PC-9 (cell line): ENCODE data around the gene MAN1C1. TPM values are rescaled to one million over a fixed set of nuclear protein-coding genes. Genes with fewer than 3 reads are reported as not detected.

Experiments used
- BruUV-seq: library from RNA; stranded (reverse); fragments of 400-500 nt; replicated peaks from 2 replicates; lab custom pipeline; 2021; lab: Mats Ljungman, UMichigan
- CTCF ChIA-PET: fragments of 300-600 bp; sonication (Branson Sonifier 250); formaldehyde crosslinking; loops from one replicate; lab custom pipeline; 2022; ENCODE audit warnings: antibody characterized with exemption; lab: Charles Lee
- POLR2A ChIA-PET: fragments of 300-600 bp; sonication (Branson Sonifier 250); formaldehyde crosslinking; loops from one replicate; lab custom pipeline; 2022; ENCODE audit warnings: antibody characterized with exemption; ENCODE audit not compliant: unreplicated experiment; lab: Charles Lee
- DNase-seq, 2 experiments: peaks; one replicate each; pipeline versions ENCODE4 v3.0.0 to v3.0.0-alpha.2; 2015 to 2022; ENCODE audit warnings: mixed read lengths in 1 of 2
- H2AFZ ChIP-seq: fragments of 200-600 bp; sonication (generic); 2 replicates; pipeline ENCODE4 v1.8.1; 2017; ENCODE audit warnings: antibody characterized with exemption
- H3F3A ChIP-seq: fragments of 200-600 bp; sonication (generic); 2 replicates; pipeline ENCODE4 v1.8.1; 2017; ENCODE audit warnings: antibody characterized with exemption, mild to moderate bottlenecking, low read depth; ENCODE audit not compliant: insufficient read depth
- H3K27ac ChIP-seq: fragments of 200-600 bp; sonication (generic); 2 replicates; pipeline ENCODE4 v1.6.1; 2016; ENCODE audit warnings: mixed run types
- H3K27me3 ChIP-seq: fragments of 200-600 bp; sonication (generic); 2 replicates; pipeline ENCODE4 v1.6.1; 2016; ENCODE audit warnings: low read depth, mixed run types; ENCODE audit not compliant: insufficient read depth
- H3K36me3 ChIP-seq: fragments of 200-600 bp; sonication (generic); 2 replicates; pipeline ENCODE4 v1.6.1; 2016; ENCODE audit warnings: low read depth, mixed run types
- H3K4me1 ChIP-seq: fragments of 200-600 bp; sonication (generic); replicated peaks from 2 replicates; pipeline ENCODE4 v1.6.1; 2016; ENCODE audit warnings: mixed run types; ENCODE audit not compliant: insufficient read depth
- H3K4me2 ChIP-seq: fragments of 200-600 bp; sonication (generic); 2 replicates; pipeline ENCODE4 v1.6.1; 2017; ENCODE audit warnings: mixed run types
- H3K4me3 ChIP-seq: fragments of 200-600 bp; sonication (generic); 2 replicates; pipeline ENCODE4 v1.6.1; 2016; ENCODE audit warnings: mixed run types
- H3K79me2 ChIP-seq: fragments of 200-600 bp; sonication (generic); 2 replicates; pipeline ENCODE4 v1.6.1; 2017; ENCODE audit warnings: low read depth, mixed run types
- H3K9me2 ChIP-seq: fragments of 200-600 bp; sonication (generic); 2 replicates; pipeline ENCODE4 v1.8.1; 2017; ENCODE audit warnings: mild to moderate bottlenecking; ENCODE audit not compliant: insufficient read depth
- H3K9me3 ChIP-seq: fragments of 200-600 bp; sonication (generic); 2 replicates; pipeline ENCODE4 v1.8.1; 2016; ENCODE audit warnings: low read depth; ENCODE audit not compliant: insufficient read depth
- H4K20me1 ChIP-seq: fragments of 200-600 bp; sonication (generic); 2 replicates; pipeline ENCODE4 v1.8.1; 2017; ENCODE audit not compliant: insufficient read depth
- EZH2 ChIP-seq: fragments of 200-600 bp; sonication (generic); IDR thresholded peaks from 2 replicates; pipeline ENCODE4 v1.8.0; 2017; ENCODE audit warnings: antibody characterized with exemption, low read depth
- intact Hi-C: fragments of 100-400 bp; cut with micrococcal nuclease; formaldehyde crosslinking; loops from one replicate; pipeline ENCODE4 v1.10.0; 2022; ENCODE audit not compliant: unreplicated experiment
- total RNA-seq: library from RNA; stranded (reverse); gene quantifications from 2 replicates; pipeline ENCODE4 v1.2.3, GENCODE V29; 2021
- TF ChIP-seq, protein P1 (sequence below): fragments of 200-600 bp; sonication (generic); conservative IDR thresholded peaks from 2 replicates; pipeline ENCODE4 v1.6.1; 2017; ENCODE audit warnings: mixed run types, antibody characterized with exemption, mild to moderate bottlenecking, moderate library complexity

MAN1C1 gene
- total RNA-seq, 1 experiment from 2014 or later: 0.41 TPM

DNA sequence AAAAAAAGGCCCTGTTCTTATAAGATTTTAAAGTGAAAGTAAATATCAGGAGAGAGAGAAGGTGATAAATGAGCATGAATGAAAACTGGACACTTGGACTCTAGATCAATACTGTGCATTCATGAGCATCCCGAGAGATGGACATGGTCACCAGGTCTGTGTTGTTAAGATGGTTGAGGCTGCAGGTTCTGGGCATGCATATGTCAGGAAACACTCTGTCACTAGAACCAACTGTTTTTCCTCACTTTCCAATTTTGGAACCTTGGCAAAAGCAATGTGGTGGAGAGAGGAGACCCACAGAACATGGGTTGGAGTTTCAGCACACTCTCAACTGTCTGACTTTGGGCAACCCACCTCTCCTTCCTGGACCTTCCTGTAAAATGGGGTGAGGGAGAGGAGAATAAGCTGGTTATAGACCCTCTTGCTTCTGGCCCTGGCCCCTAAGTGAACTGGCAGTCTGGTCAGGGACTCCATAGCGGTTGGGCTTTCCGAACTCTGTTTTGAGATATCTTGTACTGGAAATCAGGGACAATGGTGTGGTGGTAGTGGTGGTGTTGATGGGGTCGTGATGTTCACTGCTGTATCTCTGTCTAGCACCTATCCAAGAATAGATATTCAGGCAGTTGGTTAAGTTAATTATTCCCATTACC lies 4.2 kb downstream of the MAN1C1 start:
- H3K36me3 ChIP-seq: no peaks in the 10 kb centered on the region
- no peak overlapping the region for H2AFZ ChIP-seq
- intact Hi-C loops: no loop called here
- no TSS peak for BruUV-seq
- peaks cover 4% of the 10 kb centered on the region; the same call in 1 of the 2 replicates for H3F3A ChIP-seq
- CTCF ChIA-PET: no interaction called here
- H3K4me3 ChIP-seq: no peak overlapping the region
- DNase-seq: no peak
- TF ChIP-seq EZH2: no peak
- TF ChIP-seq, protein P1, sequence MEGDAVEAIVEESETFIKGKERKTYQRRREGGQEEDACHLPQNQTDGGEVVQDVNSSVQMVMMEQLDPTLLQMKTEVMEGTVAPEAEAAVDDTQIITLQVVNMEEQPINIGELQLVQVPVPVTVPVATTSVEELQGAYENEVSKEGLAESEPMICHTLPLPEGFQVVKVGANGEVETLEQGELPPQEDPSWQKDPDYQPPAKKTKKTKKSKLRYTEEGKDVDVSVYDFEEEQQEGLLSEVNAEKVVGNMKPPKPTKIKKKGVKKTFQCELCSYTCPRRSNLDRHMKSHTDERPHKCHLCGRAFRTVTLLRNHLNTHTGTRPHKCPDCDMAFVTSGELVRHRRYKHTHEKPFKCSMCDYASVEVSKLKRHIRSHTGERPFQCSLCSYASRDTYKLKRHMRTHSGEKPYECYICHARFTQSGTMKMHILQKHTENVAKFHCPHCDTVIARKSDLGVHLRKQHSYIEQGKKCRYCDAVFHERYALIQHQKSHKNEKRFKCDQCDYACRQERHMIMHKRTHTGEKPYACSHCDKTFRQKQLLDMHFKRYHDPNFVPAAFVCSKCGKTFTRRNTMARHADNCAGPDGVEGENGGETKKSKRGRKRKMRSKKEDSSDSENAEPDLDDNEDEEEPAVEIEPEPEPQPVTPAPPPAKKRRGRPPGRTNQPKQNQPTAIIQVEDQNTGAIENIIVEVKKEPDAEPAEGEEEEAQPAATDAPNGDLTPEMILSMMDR: no peak
- no peak overlapping the region for H3K4me2 ChIP-seq
- H3K79me2 ChIP-seq: no peaks in the 10 kb centered on the region
- H3K4me1 ChIP-seq: 0 out of 2 replicates have a peak, but pooled peaks cover 2% of the 10 kb centered on the region
- H3K27me3 ChIP-seq: no peaks in the 10 kb centered on the region; the same call in 1 of the 2 replicates
- H3K27ac ChIP-seq: no peak overlapping the region
- no peaks in the 10 kb centered on the region for H3K9me3 ChIP-seq
- no peaks in the 10 kb centered on the region for H3K9me2 ChIP-seq
- POLR2A ChIA-PET: no interaction called here
- no peaks in the 10 kb centered on the region for H4K20me1 ChIP-seq

DNA sequence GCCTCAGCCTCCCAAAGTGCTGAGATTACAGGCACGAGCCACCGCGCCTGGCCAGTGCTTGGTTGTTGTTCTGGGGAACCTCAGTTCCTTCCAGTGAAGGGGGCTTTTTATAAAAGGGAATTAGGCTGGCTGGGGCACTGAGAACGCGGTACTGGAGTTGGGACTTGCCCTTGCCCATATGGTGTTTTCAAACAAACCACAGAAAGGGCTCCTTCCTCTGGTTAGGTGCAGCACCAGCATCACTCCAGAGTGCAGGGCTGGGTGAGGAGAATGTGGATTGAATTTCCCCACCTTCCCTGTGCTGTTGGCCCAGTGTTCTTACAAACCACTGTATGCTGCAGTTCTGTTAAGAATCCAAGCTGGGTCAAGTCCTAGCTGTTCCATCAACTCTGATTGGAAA lies 5.3 kb downstream of the MAN1C1 start:
- H3K9me3 ChIP-seq: no peaks in the 10 kb centered on the region
- H3K9me2 ChIP-seq: no peaks in the 10 kb centered on the region
- H3K4me3 ChIP-seq: no peak overlapping the region
- H3K4me1 ChIP-seq: no peaks in the 10 kb centered on the region
- CTCF ChIA-PET: no interaction called here
- no peaks in the 10 kb centered on the region for H3F3A ChIP-seq
- POLR2A ChIA-PET: no interaction called here
- BruUV-seq: no TSS peak
- no peak overlapping the region for H2AFZ ChIP-seq
- intact Hi-C loops: no loop called here
- H3K27ac ChIP-seq: no peak overlapping the region
- no peaks in the 10 kb centered on the region for H3K36me3 ChIP-seq
- no peaks in the 10 kb centered on the region; the same call in 1 of the 2 replicates for H3K27me3 ChIP-seq
- no peak for DNase-seq
- no peak overlapping the region for H3K4me2 ChIP-seq
- no peaks in the 10 kb centered on the region for H4K20me1 ChIP-seq
- H3K79me2 ChIP-seq: no peaks in the 10 kb centered on the region
- TF ChIP-seq, protein P1: no peak
- no peak for TF ChIP-seq EZH2

DNA sequence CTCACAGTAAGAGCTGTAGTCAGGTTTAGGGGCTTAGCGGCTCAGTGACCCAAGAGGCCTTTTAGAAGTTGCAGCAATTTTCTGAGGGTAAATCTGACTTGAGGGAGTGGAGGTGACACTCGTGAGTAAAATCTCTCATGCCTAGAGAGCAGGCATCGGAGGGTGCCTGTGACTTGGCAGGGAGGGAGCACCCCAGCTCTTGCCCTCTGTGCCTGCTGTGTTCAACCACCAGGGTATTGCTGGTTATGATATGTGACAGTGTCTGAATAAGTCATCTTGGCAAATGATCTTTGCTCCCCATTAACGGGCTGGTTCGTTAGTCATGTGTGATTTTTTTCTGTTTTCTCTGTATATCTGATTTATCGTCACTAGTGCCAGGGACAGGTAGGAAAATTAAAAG lies 5.9 kb downstream of the MAN1C1 start:
- Histone ChIP-seq H2AFZ (no peak overlapping the region), H3K9me2 (no peaks in the 10 kb centered on the region), H3K36me3 (no peaks in the 10 kb centered on the region), H3K27me3 (no peaks in the 10 kb centered on the region; the same call in 1 of the 2 replicates), H3K9me3 (no peaks in the 10 kb centered on the region), H3K79me2 (no peaks in the 10 kb centered on the region), H4K20me1 (no peaks in the 10 kb centered on the region), H3F3A (no peaks in the 10 kb centered on the region), H3K27ac (no peak overlapping the region), H3K4me3 (no peak overlapping the region), H3K4me2 (no peak overlapping the region), H3K4me1 (no peaks in the 10 kb centered on the region)
- no TSS peak for BruUV-seq
- ChIA-PET CTCF (no interaction called here), POLR2A (no interaction called here)
- no peak for DNase-seq
- TF ChIP-seq, protein P1: no peak
- TF ChIP-seq EZH2: no peak
- intact Hi-C loops: no loop called here
